Neural cell (in vitro differentiated cells): Measurements from ENCODE around the gene IL1R2.

Experiments used
- CTCF ChIP-seq: fragments of 450-650 bp; IDR thresholded peaks from 2 replicates; pipeline ENCODE4 v1.5.1; 2014; ENCODE audit warnings: antibody characterized with exemption, mild to moderate bottlenecking, moderate library complexity; ENCODE audit not compliant: poor library complexity, severe bottlenecking
- EZH2 ChIP-seq: fragments of 200-600, 300-800 bp; shearing (Covaris generic), sonication (generic); IDR thresholded peaks from 2 replicates; pipeline ENCODE4 v1.6.1; 2014; ENCODE audit warnings: antibody characterized with exemption, low read length, borderline replicate concordance, mild to moderate bottlenecking; ENCODE audit not compliant: insufficient read depth, poor library complexity, severe bottlenecking
- POLR2AphosphoS5 ChIP-seq: IDR thresholded peaks from 2 replicates; pipeline ENCODE4 v1.6.1; 2012
- RAD21 ChIP-seq: fragments of 450-650 bp; conservative IDR thresholded peaks from 2 replicates; pipeline ENCODE4 v1.6.1; 2014; ENCODE audit warnings: antibody characterized with exemption, mild to moderate bottlenecking, moderate library complexity
- REST ChIP-seq: IDR thresholded peaks from 2 replicates; pipeline ENCODE4 v1.6.1; 2012; ENCODE audit warnings: borderline replicate concordance
- SMC3 ChIP-seq: fragments of 450-650 bp; conservative IDR thresholded peaks from 2 replicates; pipeline ENCODE4 v1.6.1; 2014; ENCODE audit warnings: antibody characterized with exemption, mild to moderate bottlenecking, moderate library complexity; ENCODE audit not compliant: poor library complexity
- TAF1 ChIP-seq: IDR thresholded peaks from 2 replicates; pipeline ENCODE4 v1.6.1; 2012; ENCODE audit warnings: low read depth

DNA sequence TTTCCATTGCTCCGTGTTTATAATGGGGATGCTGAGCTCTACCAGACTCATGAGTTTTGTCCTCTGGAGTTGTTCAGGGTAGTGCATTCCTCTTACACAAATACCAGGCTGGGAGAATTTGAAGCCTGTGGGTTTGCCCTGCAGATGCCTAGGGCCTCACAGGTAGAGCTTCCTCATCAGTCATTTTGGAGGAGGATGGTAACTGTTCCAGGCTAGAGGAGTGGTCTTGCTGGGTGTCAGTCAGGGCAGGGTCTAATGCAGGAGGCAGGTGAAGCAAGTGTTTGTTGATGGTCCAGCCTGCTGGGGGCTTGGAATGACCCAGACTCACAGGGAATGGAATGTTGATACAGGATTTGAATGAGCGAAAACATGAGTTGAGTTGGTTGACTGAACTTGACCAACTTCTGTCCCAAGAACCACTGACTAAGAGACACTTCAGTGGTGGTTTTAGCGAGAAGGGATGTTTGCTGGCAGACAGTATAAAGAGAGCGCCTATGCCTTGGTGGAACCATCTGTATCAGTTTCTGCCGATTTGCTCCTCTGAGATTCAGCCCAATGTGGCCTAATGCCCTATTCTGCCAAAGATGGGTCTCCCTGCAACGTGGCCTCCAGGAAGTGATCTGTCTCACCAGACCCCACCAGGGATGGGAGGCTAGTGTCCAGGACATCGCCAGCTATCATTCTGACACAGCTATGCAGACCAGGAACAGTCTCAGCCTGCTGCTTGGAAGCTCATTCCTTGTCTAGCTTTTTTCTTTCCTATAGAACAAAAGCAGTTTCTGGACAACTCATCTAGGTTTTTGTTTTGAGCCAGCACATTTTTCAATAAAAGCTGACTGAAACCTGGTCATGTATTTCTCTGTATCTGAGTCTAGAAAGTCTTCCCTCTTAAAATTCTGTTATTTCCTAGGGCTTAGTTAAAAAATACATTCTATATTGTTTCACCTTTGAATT, 9.3 kb downstream of the IL1R2 start:
- TF ChIP-seq CTCF: no peak
- TF ChIP-seq REST: no peak
- TF ChIP-seq EZH2: no peak
- TF ChIP-seq SMC3: no peak
- no peak for TF ChIP-seq RAD21
- TF ChIP-seq POLR2AphosphoS5: no peak
- TF ChIP-seq TAF1: no peak
